HEK293 (cell line): ENCODE measurements around the gene ZCCHC2.

Experiments
- CTCF ChIA-PET: fragments of 350-600 bp; formaldehyde crosslinking; extraction: SDS; loops from one replicate; lab custom pipeline; 2021; ENCODE audit warnings: antibody characterized with exemption; lab: Yijun Ruan, JAX
- POLR2A ChIA-PET: fragments of 300-600 bp; formaldehyde crosslinking; extraction: SDS; loops from one replicate; lab custom pipeline; 2020; ENCODE audit warnings: antibody characterized with exemption, inconsistent platforms; lab: Yijun Ruan, JAX
- H3K27ac ChIP-seq: fragments of 200-500 bp; sonication (Bioruptor generic); 2 replicates; pipeline ENCODE4 v1.5.1; 2014; ENCODE audit warnings: low read depth, low read length, control low read depth, inconsistent platforms; ENCODE audit errors: extremely low read depth
- H3K36me3 ChIP-seq, 2 experiments: fragments of 200-500 bp in 1 of 2; sonication (Bioruptor generic) in 1 of 2; 1 replicate in 1 of 2; 2 replicates in 1 of 2; pipeline ENCODE4 v1.5.1; 2014 to 2017; ENCODE audit warnings: inconsistent platforms in 2 of 2, low read length in 2 of 2; ENCODE audit not compliant: control insufficient read depth in 2 of 2, insufficient read depth in 1 of 2
- H3K4me1 ChIP-seq: fragments of 200-500 bp; sonication (Bioruptor generic); 2 replicates; pipeline ENCODE4 v1.5.1; 2014; ENCODE audit warnings: mild to moderate bottlenecking, low read length, inconsistent platforms; ENCODE audit not compliant: control insufficient read depth, insufficient read depth
- H3K4me3 ChIP-seq: 2 replicates; pipeline ENCODE4 v1.5.1; 2011; ENCODE audit warnings: low read depth, mild to moderate bottlenecking, control low read depth, low read length, moderate library complexity
- H3K9me3 ChIP-seq: fragments of 200-500 bp; sonication (Bioruptor generic); 2 replicates; pipeline ENCODE4 v1.5.1; 2014; ENCODE audit warnings: low read depth, low read length, inconsistent platforms; ENCODE audit not compliant: control insufficient read depth, insufficient read depth
- BCL11A ChIP-seq: fragments of 450-650 bp; formaldehyde crosslinking; IDR thresholded peaks from 2 replicates; pipeline ENCODE4 v1.5.1; 2016; ENCODE audit warnings: low read depth, missing biosample characterization, missing genetic modification characterization
- EGR2 ChIP-seq: fragments of 450-650 bp; formaldehyde crosslinking; IDR thresholded peaks from 2 replicates; pipeline ENCODE4 v1.5.1; 2016; ENCODE audit warnings: low read depth, missing biosample characterization, missing genetic modification characterization
- KLF10 ChIP-seq: fragments of 450-650 bp; IDR thresholded peaks from 2 replicates; pipeline ENCODE4 v1.5.1; 2018; ENCODE audit warnings: missing biosample characterization, mild to moderate bottlenecking, missing genetic modification characterization
- REST ChIP-seq: fragments of 450-650 bp; formaldehyde crosslinking; IDR thresholded peaks from 2 replicates; pipeline ENCODE4 v1.5.1; 2016; ENCODE audit warnings: missing biosample characterization, missing genetic modification characterization
- SP3 ChIP-seq: fragments of 450-650 bp; formaldehyde crosslinking; IDR thresholded peaks from 2 replicates; pipeline ENCODE4 v1.5.1; 2016; ENCODE audit warnings: missing biosample characterization, missing genetic modification characterization
- ZBTB10 ChIP-seq: fragments of 450-650 bp; formaldehyde crosslinking; IDR thresholded peaks from 2 replicates; pipeline ENCODE4 v1.5.1; 2016; ENCODE audit warnings: missing biosample characterization, missing genetic modification characterization
- ZFHX2 ChIP-seq: fragments of 450-650 bp; formaldehyde crosslinking; conservative IDR thresholded peaks from 2 replicates; pipeline ENCODE4 v1.5.1; 2016; ENCODE audit warnings: missing biosample characterization, missing genetic modification characterization
- ZNF10 ChIP-seq: fragments of 450-650 bp; formaldehyde crosslinking; IDR thresholded peaks from 2 replicates; pipeline ENCODE4 v1.5.1; 2017; ENCODE audit warnings: missing biosample characterization, missing genetic modification characterization
- ZNF174 ChIP-seq: fragments of 450-650 bp; formaldehyde crosslinking; IDR thresholded peaks from 2 replicates; pipeline ENCODE4 v1.5.0; 2017; ENCODE audit warnings: missing biosample characterization, mild to moderate bottlenecking, missing genetic modification characterization
- ZNF366 ChIP-seq: fragments of 450-650 bp; formaldehyde crosslinking; conservative IDR thresholded peaks from 2 replicates; pipeline ENCODE4 v1.5.1; 2016; ENCODE audit warnings: missing biosample characterization, missing genetic modification characterization
- ZNF394 ChIP-seq: fragments of 450-650 bp; formaldehyde crosslinking; IDR thresholded peaks from 2 replicates; pipeline ENCODE4 v1.5.1; 2016; ENCODE audit warnings: missing biosample characterization, missing genetic modification characterization, mild to moderate bottlenecking, moderate library complexity, borderline replicate concordance
- ZNF501 ChIP-seq: fragments of 450-650 bp; formaldehyde crosslinking; IDR thresholded peaks from 2 replicates; pipeline ENCODE4 v1.5.1; 2016; ENCODE audit warnings: missing biosample characterization, missing genetic modification characterization
- ZNF529 ChIP-seq: fragments of 450-650 bp; formaldehyde crosslinking; IDR thresholded peaks from 2 replicates; pipeline ENCODE4 v1.5.1; 2017; ENCODE audit warnings: missing genetic modification characterization, missing biosample characterization; ENCODE audit not compliant: insufficient replicate concordance
- ZNF626 ChIP-seq: fragments of 450-650 bp; sonication (Bioruptor Pico); formaldehyde crosslinking; IDR thresholded peaks from 2 replicates; pipeline ENCODE4 v1.5.1; 2018; ENCODE audit warnings: missing biosample characterization, missing genetic modification characterization, inconsistent platforms
- ZNF654 ChIP-seq: fragments of 450-650 bp; formaldehyde crosslinking; IDR thresholded peaks from 2 replicates; pipeline ENCODE4 v1.5.1; 2016; ENCODE audit warnings: low read depth, missing biosample characterization, missing genetic modification characterization
- ZNF660 ChIP-seq: fragments of 450-650 bp; IDR thresholded peaks from 2 replicates; pipeline ENCODE4 v1.5.1; 2018; ENCODE audit warnings: missing biosample characterization, mild to moderate bottlenecking, missing genetic modification characterization
- ZNF704 ChIP-seq: fragments of 450-650 bp; formaldehyde crosslinking; IDR thresholded peaks from 2 replicates; pipeline ENCODE4 v1.5.1; 2016; ENCODE audit warnings: missing biosample characterization, missing genetic modification characterization

ZCCHC2 gene

GRCh38 chr18:62610351-62610700 lies 87.5 kb downstream of the ZCCHC2 start (continued):
- TF ChIP-seq ZNF529 (tag by site-specific recombination) (no peak), ZNF366 (tag by site-specific recombination) (no peak), REST (tag by site-specific recombination) (no peak), KLF10 (no peak)

GRCh38 chr18:62610701-62611411 lies 88.0 kb downstream of the ZCCHC2 start:
- H3K4me1 ChIP-seq, result no peaks in the 10 kb centered on the region
- ChIA-PET CTCF (no interaction called here), POLR2A (no interaction called here)

GRCh38 chr18:62611453-62612288 lies 88.8 kb downstream of the ZCCHC2 start:
- Histone ChIP-seq H3K4me3 (no peak overlapping the region), H3K36me3 (no peaks in the 10 kb centered on the region), H3K27ac (no peak overlapping the region)
- CTCF ChIA-PET, result interaction anchor here (1.3 kb wide), 1 partner anchor 26 kb away, joined by 3 read pairs; no protein-coding TSS in a partner anchor
- TF ChIP-seq ZNF654, result no peak
- no peak for TF ChIP-seq ZNF660 (tag by site-specific recombination)
- TF ChIP-seq ZNF366 (tag by site-specific recombination), result no peak
- no peak for TF ChIP-seq ZNF174 (tag by site-specific recombination)
- no peak for TF ChIP-seq BCL11A (tag by site-specific recombination)
- no peak for TF ChIP-seq SP3 (tag by site-specific recombination)
- TF ChIP-seq ZBTB10, result no peak
- TF ChIP-seq ZNF501 (tag by site-specific recombination), result no peak
- TF ChIP-seq, all 188 proteins: peak for 0
- H3K4me1 ChIP-seq, result no peaks in the 10 kb centered on the region
- POLR2A ChIA-PET, result no interaction called here
- H3K9me3 ChIP-seq, result no peaks in the 10 kb centered on the region

More at GRCh38 chr18:62610701-62611411, 88.0 kb downstream of the ZCCHC2 start:
- no peak for TF ChIP-seq ZNF704 (tag by site-specific recombination)
- no peak for TF ChIP-seq ZNF394 (tag by site-specific recombination)
- no peak for TF ChIP-seq ZNF626 (tag by site-specific recombination)
- peak; percentile 77; the same call in 1 of the 2 replicates for TF ChIP-seq ZNF10 (tag by site-specific recombination)
- TF ChIP-seq ZFHX2 (tag by site-specific recombination), result peak; percentile 21; the same call in 1 of the 2 replicates
- TF ChIP-seq EGR2 (tag by site-specific recombination), result peak; percentile 14; the same call in 1 of the 2 replicates
- Histone ChIP-seq H3K9me3 (no peaks in the 10 kb centered on the region), H3K4me3 (no peak overlapping the region), H3K27ac (no peak overlapping the region), H3K36me3 (no peaks in the 10 kb centered on the region)
